H1 (cell line): ENCODE data around the gene RPTOR. TPM values are rescaled to one million over a fixed set of nuclear protein-coding genes. Genes with fewer than 3 reads are reported as not detected.

Experiments used
- CBX5 ChIP-seq: fragments of 300-800, 300-1000 bp; sonication (generic); IDR thresholded peaks from 2 replicates; pipeline ENCODE4 v1.7.1; 2016; ENCODE audit warnings: antibody characterized with exemption, low read length, low read depth
- RAD21 ChIP-seq, 2 experiments: IDR thresholded peaks in 1 of 2; conservative IDR thresholded peaks in 1 of 2; 2 replicates each; pipeline ENCODE4 v1.6.1; 2011; ENCODE audit warnings: low read depth in 2 of 2, low read length in 2 of 2, improper control_type of control experiment in 1 of 2, inconsistent platforms in 1 of 2, mild to moderate bottlenecking in 1 of 2, moderate library complexity in 1 of 2
- RFX5 ChIP-seq: IDR thresholded peaks from 2 replicates; pipeline ENCODE4 v1.6.1; 2011; ENCODE audit warnings: low read depth, low read length, improper control_type of control experiment, borderline replicate concordance
- TAF7 ChIP-seq: optimal IDR thresholded peaks from 2 replicates; pipeline ENCODE3; 2011; ENCODE audit warnings: low read depth, mild to moderate bottlenecking, inconsistent platforms, low read length, moderate library complexity, borderline replicate concordance
- TBP ChIP-seq: IDR thresholded peaks from 2 replicates; pipeline ENCODE4 v1.6.1; 2011; ENCODE audit warnings: low read depth, low read length, improper control_type of control experiment
- polyA plus RNA-seq, 7 experiments: library from polyadenylated mRNA; depleted of rRNA in 3 of 7; stranded (reverse) in 5 of 7; unstranded in 2 of 7; fragments of >200 nt in 5 of 7; fragments of 200-250 nt in 2 of 7; gene quantifications; 1 replicate in 5 of 7; 2 replicates in 1 of 7; 4 replicates in 1 of 7; pipeline versions ENCODE4 v1.2.1 to v1.2.3, GENCODE V29; 2011 to 2013; ENCODE audit warnings: missing spikeins in 2 of 7, mixed read lengths in 2 of 7
- total RNA-seq: library from RNA; stranded (reverse); fragmentation: NEBNext Ultra II Directional; extraction: Animal tissue kit (Norgen Biotek cat#: 25700); gene quantifications from 2 replicates; pipeline ENCODE4 v1.2.1, GENCODE V29; 2021

RPTOR gene
- total and polyA plus RNA-seq, 2 of the 8 experiments (the other 6 are each of a cell fraction or from before 2014, with no cell fraction given): 6.9 to 28.7 TPM

DNA sequence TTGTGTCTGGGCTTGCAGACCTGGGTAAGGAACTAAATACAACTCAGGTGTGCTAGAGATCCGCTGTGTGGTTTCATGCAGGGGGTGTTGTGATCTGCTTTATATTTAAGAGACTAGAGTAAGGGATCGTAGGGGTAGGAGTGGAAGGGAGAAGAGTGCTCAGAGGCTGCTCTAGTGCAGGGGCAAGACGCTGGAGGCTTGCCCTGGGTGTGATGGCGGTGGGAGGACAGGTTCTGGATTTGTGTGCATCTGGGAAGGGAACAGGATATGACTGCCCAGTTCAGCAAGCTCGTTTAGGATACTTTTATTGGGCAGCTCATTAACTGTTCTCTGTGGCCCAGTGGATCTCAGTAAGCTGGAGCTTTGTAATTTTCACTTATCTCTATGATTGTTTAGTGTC, 47.6 kb downstream of the RPTOR start (continued):
- TF ChIP-seq RFX5: no peak
- no peak for TF ChIP-seq TAF7
- no peak for TF ChIP-seq CBX5
- no peak for TF ChIP-seq TBP
- TF ChIP-seq RAD21 (IDR thresholded peaks at IDR 0.05 in 1 of 2, conservative IDR thresholded peaks at IDR 0.05 in 1 of 2; ENCODE audit: low read depth in 2 of 2, low read length in 2 of 2): no peak
